ENCODE measurements around the gene BRWD1. TPM values are rescaled to one million over a fixed set of nuclear protein-coding genes. Genes with fewer than 3 reads are reported as not detected.

BRWD1 gene
- total RNA-seq, 1 donor: 71.3 TPM

DNA sequence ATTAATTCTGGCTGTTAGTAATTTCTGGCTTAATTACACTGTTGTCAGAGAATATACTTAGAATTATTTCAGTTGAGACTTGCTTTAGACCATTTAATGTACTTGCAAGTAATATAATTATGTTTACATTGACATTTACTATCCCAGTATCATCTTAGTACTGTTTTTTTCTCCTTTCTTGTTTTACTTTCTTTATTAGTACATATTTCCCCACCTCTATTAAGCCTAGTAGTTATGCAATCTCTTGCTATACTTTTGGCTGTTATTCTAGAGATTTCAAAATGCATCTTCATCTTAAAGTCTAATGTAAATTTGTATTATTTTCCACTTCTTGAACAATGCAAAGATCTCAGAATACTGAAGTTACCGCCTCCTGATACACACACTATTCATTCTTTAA lies 24.4 kb downstream of the BRWD1 start:
- no peaks in the 10 kb centered on the region for H3K9me3 ChIP-seq (ENCODE audit: low read depth, low read length)
- TF ChIP-seq, protein P1, sequence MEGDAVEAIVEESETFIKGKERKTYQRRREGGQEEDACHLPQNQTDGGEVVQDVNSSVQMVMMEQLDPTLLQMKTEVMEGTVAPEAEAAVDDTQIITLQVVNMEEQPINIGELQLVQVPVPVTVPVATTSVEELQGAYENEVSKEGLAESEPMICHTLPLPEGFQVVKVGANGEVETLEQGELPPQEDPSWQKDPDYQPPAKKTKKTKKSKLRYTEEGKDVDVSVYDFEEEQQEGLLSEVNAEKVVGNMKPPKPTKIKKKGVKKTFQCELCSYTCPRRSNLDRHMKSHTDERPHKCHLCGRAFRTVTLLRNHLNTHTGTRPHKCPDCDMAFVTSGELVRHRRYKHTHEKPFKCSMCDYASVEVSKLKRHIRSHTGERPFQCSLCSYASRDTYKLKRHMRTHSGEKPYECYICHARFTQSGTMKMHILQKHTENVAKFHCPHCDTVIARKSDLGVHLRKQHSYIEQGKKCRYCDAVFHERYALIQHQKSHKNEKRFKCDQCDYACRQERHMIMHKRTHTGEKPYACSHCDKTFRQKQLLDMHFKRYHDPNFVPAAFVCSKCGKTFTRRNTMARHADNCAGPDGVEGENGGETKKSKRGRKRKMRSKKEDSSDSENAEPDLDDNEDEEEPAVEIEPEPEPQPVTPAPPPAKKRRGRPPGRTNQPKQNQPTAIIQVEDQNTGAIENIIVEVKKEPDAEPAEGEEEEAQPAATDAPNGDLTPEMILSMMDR (IDR thresholded peaks at IDR 0.05; ENCODE audit: extremely low read depth, low read depth, low read length): no peak
- peaks cover 25% of the 10 kb centered on the region for H3K36me3 ChIP-seq (ENCODE audit: insufficient read depth, low read length)
- no peak overlapping the region for H3K27ac ChIP-seq (ENCODE audit: low read depth, low read length)
- H3K4me1 ChIP-seq (ENCODE audit: insufficient read depth, low read length): no peaks in the 10 kb centered on the region
- no peaks in the 10 kb centered on the region for H4K20me1 ChIP-seq (ENCODE audit: insufficient read depth, low read length)
- no peak for DNase-seq (ENCODE audit: insufficient read length, low spot score, missing footprints)
- H3K4me3 ChIP-seq (ENCODE audit: insufficient read depth, low read length): no peak overlapping the region
- no peak overlapping the region for H3K4me2 ChIP-seq (ENCODE audit: insufficient read depth, low read length)
- H3K79me2 ChIP-seq (ENCODE audit: insufficient read depth, low read length): peaks cover 15% of the 10 kb centered on the region
- no peaks in the 10 kb centered on the region for H3K27me3 ChIP-seq (ENCODE audit: insufficient read depth, low read length)
- H2AFZ ChIP-seq (ENCODE audit: low read length): no peak overlapping the region

DNA sequence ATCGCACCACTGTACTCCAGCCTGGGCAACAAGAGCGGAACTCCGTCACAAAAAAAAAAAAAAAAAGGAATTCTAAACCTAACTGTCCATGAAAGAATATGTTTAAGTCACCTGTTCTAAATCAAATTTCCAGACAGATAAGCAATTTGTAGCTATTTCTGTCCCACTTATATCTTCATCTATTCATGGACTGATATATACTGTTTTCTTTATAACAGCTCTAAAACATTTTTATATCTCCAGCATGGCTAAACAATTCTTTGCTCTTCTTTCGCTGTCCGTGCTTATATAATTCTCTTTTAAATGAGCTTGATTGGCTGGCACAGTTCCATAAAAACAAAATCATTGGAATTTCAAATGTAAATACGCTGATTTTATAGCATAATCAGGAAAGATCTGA lies 30.5 kb downstream of the BRWD1 start:
- Histone ChIP-seq H3K4me1 (ENCODE audit: insufficient read depth, low read length) (no peaks in the 10 kb centered on the region), H3K79me2 (ENCODE audit: insufficient read depth, low read length) (peaks cover 5% of the 10 kb centered on the region), H3K9me3 (ENCODE audit: low read depth, low read length) (no peaks in the 10 kb centered on the region), H3K4me3 (ENCODE audit: insufficient read depth, low read length) (no peak overlapping the region), H3K36me3 (ENCODE audit: insufficient read depth, low read length) (peaks cover 26% of the 10 kb centered on the region), H4K20me1 (ENCODE audit: insufficient read depth, low read length) (no peaks in the 10 kb centered on the region), H3K4me2 (ENCODE audit: insufficient read depth, low read length) (no peak overlapping the region), H3K27me3 (ENCODE audit: insufficient read depth, low read length) (no peaks in the 10 kb centered on the region), H2AFZ (ENCODE audit: low read length) (no peak overlapping the region), H3K27ac (ENCODE audit: low read depth, low read length) (no peak overlapping the region)
- DNase-seq (ENCODE audit: insufficient read length, low spot score, missing footprints): no peak
- TF ChIP-seq, protein P1 (IDR thresholded peaks at IDR 0.05; ENCODE audit: extremely low read depth, low read depth, low read length): no peak

DNA sequence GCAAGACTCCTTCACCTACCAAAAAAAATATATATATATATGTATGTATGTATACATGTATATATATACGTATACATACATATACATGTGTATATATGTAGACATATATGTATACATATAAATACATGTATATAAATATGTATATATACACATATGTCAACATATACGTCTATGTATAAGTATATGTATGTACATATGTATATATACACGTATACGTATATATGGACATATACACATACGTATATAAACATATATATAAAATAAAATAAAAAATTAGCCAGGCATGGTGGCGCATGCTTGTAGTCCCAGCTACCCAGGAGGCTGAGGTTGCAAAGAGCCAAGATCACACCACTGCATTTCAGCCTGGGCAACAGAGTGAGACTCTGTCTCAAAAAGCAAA lies 31.6 kb downstream of the BRWD1 start:
- H4K20me1 ChIP-seq (ENCODE audit: insufficient read depth, low read length): no peaks in the 10 kb centered on the region
- no peaks in the 10 kb centered on the region for H3K9me3 ChIP-seq (ENCODE audit: low read depth, low read length)
- H3K27me3 ChIP-seq (ENCODE audit: insufficient read depth, low read length): no peaks in the 10 kb centered on the region
- H3K27ac ChIP-seq (ENCODE audit: low read depth, low read length): no peak overlapping the region
- H3K4me1 ChIP-seq (ENCODE audit: insufficient read depth, low read length): no peaks in the 10 kb centered on the region
- DNase-seq (ENCODE audit: insufficient read length, low spot score, missing footprints): no peak
- TF ChIP-seq, protein P1 (IDR thresholded peaks at IDR 0.05; ENCODE audit: extremely low read depth, low read depth, low read length): no peak
- H3K79me2 ChIP-seq (ENCODE audit: insufficient read depth, low read length): peaks cover 5% of the 10 kb centered on the region
- no peak overlapping the region for H2AFZ ChIP-seq (ENCODE audit: low read length)
- no peak overlapping the region for H3K4me2 ChIP-seq (ENCODE audit: insufficient read depth, low read length)
- H3K36me3 ChIP-seq (ENCODE audit: insufficient read depth, low read length): peaks cover 23% of the 10 kb centered on the region
- H3K4me3 ChIP-seq (ENCODE audit: insufficient read depth, low read length): no peak overlapping the region

DNA sequence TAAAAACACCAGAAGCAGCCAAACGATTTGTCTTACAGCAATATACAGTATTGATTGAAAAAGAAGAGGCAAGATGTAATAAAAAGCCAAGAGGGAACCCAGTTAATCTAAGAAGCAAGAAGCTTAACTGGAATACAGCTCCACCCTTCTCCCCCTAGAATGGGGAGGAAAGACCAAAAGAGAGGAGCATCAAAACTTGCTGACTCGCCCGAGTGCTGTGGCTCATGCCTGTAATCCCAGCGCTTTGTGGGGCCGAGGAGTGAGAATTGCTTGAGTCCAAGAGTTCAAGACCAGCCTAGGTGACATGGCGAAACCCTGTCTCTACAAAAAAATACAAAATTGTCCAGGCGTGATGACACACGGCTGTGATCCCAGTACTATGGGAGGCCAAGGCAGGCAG lies 32.2 kb downstream of the BRWD1 start:
- no peak overlapping the region for H3K4me2 ChIP-seq (ENCODE audit: insufficient read depth, low read length)
- no peak overlapping the region for H2AFZ ChIP-seq (ENCODE audit: low read length)
- H3K36me3 ChIP-seq (ENCODE audit: insufficient read depth, low read length): peaks cover 20% of the 10 kb centered on the region
- TF ChIP-seq, protein P1 (IDR thresholded peaks at IDR 0.05; ENCODE audit: extremely low read depth, low read depth, low read length): no peak
- no peaks in the 10 kb centered on the region for H3K4me1 ChIP-seq (ENCODE audit: insufficient read depth, low read length)
- DNase-seq (ENCODE audit: insufficient read length, low spot score, missing footprints): no peak
- H3K79me2 ChIP-seq (ENCODE audit: insufficient read depth, low read length): peaks cover 5% of the 10 kb centered on the region
- no peaks in the 10 kb centered on the region for H3K9me3 ChIP-seq (ENCODE audit: low read depth, low read length)
- H4K20me1 ChIP-seq (ENCODE audit: insufficient read depth, low read length): no peaks in the 10 kb centered on the region
- H3K27me3 ChIP-seq (ENCODE audit: insufficient read depth, low read length): no peaks in the 10 kb centered on the region
- no peak overlapping the region for H3K4me3 ChIP-seq (ENCODE audit: insufficient read depth, low read length)
- H3K27ac ChIP-seq (ENCODE audit: low read depth, low read length): no peak overlapping the region
